ENCODE results near the gene HIPK2. TPM values are rescaled to one million over a fixed set of nuclear protein-coding genes. Genes with fewer than 3 reads are reported as not detected.
A peak's percentile ranks its signal among the peaks of the same experiment; 100 is the strongest.

HIPK2 gene
- total and polyA plus RNA-seq, 2 experiments from 2014 or later, result 7.3 to 16.9 TPM

DNA sequence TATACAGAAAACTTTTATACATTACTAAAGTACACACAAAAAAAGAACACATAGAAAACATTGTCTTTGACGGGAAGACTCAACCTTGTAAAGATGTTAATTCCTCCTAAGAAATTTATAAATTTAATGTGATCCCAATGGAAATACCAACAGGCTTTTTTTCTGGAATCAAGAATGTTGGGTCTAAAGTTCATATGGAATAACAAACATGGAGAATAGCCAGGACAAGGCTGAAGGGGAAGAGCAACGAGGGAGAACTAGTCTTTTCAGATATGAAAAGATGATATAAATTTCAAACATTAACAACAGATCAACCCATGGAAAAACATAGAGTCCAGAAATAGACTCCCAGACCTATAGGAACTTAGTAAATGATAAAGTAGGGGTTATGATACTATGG is 19.8 kb downstream of the HIPK2 start (continued):
- TF ChIP-seq, protein P1, sequence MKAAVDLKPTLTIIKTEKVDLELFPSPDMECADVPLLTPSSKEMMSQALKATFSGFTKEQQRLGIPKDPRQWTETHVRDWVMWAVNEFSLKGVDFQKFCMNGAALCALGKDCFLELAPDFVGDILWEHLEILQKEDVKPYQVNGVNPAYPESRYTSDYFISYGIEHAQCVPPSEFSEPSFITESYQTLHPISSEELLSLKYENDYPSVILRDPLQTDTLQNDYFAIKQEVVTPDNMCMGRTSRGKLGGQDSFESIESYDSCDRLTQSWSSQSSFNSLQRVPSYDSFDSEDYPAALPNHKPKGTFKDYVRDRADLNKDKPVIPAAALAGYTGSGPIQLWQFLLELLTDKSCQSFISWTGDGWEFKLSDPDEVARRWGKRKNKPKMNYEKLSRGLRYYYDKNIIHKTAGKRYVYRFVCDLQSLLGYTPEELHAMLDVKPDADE (IDR thresholded peaks at IDR 0.05), result no peak
- no peak for TF ChIP-seq NANOG (IDR thresholded peaks at IDR 0.05; ENCODE audit: borderline replicate concordance)
- TF ChIP-seq ZNF331 (CRISPR knock-in tag; IDR thresholded peaks at IDR 0.05; ENCODE audit: low read depth), result no peak
- TF ChIP-seq EZH2phosphoT487 (IDR thresholded peaks at IDR 0.05; ENCODE audit: unreplicated experiment), result no peak
- TF ChIP-seq ZNF114 (CRISPR knock-in tag; IDR thresholded peaks at IDR 0.05), result no peak
- TF ChIP-seq EZH2 (IDR thresholded peaks at IDR 0.05; ENCODE audit: low read depth, unreplicated experiment), result no peak
- TF ChIP-seq STAT1 (IDR thresholded peaks at IDR 0.05; ENCODE audit: unreplicated experiment), result no peak

DNA sequence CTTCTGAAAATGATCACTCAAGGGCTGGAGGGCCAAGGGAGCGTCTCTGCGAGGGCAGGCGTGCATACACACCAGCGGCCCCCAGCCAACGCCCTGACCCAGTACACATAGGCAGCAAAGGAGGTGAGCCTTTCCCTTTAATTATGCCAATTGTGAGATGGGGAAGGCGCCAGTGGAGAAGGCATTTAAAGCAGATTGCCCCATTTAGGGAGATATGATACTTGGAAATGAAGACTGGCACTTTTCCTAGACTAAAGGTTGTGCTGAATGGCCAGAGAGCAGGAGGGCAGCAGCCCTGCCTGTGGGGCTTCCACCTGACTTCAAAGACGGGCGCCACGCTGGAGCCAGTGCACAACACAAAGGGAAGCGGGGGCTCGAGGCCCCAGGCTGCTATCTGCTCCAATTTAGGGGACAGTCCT is 24.1 kb downstream of the HIPK2 start:
- peaks cover 2% of the 10 kb centered on the region for H3K27me3 Mint-ChIP-seq (ENCODE audit: insufficient read depth, low read depth, poor library complexity)
- TF ChIP-seq EZH2phosphoT487 (IDR thresholded peaks at IDR 0.05; ENCODE audit: unreplicated experiment), result no peak
- TF ChIP-seq JUNB (IDR thresholded peaks at IDR 0.05; ENCODE audit: unreplicated experiment), result no peak
- TF ChIP-seq, protein P2, sequence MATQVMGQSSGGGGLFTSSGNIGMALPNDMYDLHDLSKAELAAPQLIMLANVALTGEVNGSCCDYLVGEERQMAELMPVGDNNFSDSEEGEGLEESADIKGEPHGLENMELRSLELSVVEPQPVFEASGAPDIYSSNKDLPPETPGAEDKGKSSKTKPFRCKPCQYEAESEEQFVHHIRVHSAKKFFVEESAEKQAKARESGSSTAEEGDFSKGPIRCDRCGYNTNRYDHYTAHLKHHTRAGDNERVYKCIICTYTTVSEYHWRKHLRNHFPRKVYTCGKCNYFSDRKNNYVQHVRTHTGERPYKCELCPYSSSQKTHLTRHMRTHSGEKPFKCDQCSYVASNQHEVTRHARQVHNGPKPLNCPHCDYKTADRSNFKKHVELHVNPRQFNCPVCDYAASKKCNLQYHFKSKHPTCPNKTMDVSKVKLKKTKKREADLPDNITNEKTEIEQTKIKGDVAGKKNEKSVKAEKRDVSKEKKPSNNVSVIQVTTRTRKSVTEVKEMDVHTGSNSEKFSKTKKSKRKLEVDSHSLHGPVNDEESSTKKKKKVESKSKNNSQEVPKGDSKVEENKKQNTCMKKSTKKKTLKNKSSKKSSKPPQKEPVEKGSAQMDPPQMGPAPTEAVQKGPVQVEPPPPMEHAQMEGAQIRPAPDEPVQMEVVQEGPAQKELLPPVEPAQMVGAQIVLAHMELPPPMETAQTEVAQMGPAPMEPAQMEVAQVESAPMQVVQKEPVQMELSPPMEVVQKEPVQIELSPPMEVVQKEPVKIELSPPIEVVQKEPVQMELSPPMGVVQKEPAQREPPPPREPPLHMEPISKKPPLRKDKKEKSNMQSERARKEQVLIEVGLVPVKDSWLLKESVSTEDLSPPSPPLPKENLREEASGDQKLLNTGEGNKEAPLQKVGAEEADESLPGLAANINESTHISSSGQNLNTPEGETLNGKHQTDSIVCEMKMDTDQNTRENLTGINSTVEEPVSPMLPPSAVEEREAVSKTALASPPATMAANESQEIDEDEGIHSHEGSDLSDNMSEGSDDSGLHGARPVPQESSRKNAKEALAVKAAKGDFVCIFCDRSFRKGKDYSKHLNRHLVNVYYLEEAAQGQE (IDR thresholded peaks at IDR 0.05; ENCODE audit: unreplicated experiment), result no peak
- TF ChIP-seq, protein P3, sequence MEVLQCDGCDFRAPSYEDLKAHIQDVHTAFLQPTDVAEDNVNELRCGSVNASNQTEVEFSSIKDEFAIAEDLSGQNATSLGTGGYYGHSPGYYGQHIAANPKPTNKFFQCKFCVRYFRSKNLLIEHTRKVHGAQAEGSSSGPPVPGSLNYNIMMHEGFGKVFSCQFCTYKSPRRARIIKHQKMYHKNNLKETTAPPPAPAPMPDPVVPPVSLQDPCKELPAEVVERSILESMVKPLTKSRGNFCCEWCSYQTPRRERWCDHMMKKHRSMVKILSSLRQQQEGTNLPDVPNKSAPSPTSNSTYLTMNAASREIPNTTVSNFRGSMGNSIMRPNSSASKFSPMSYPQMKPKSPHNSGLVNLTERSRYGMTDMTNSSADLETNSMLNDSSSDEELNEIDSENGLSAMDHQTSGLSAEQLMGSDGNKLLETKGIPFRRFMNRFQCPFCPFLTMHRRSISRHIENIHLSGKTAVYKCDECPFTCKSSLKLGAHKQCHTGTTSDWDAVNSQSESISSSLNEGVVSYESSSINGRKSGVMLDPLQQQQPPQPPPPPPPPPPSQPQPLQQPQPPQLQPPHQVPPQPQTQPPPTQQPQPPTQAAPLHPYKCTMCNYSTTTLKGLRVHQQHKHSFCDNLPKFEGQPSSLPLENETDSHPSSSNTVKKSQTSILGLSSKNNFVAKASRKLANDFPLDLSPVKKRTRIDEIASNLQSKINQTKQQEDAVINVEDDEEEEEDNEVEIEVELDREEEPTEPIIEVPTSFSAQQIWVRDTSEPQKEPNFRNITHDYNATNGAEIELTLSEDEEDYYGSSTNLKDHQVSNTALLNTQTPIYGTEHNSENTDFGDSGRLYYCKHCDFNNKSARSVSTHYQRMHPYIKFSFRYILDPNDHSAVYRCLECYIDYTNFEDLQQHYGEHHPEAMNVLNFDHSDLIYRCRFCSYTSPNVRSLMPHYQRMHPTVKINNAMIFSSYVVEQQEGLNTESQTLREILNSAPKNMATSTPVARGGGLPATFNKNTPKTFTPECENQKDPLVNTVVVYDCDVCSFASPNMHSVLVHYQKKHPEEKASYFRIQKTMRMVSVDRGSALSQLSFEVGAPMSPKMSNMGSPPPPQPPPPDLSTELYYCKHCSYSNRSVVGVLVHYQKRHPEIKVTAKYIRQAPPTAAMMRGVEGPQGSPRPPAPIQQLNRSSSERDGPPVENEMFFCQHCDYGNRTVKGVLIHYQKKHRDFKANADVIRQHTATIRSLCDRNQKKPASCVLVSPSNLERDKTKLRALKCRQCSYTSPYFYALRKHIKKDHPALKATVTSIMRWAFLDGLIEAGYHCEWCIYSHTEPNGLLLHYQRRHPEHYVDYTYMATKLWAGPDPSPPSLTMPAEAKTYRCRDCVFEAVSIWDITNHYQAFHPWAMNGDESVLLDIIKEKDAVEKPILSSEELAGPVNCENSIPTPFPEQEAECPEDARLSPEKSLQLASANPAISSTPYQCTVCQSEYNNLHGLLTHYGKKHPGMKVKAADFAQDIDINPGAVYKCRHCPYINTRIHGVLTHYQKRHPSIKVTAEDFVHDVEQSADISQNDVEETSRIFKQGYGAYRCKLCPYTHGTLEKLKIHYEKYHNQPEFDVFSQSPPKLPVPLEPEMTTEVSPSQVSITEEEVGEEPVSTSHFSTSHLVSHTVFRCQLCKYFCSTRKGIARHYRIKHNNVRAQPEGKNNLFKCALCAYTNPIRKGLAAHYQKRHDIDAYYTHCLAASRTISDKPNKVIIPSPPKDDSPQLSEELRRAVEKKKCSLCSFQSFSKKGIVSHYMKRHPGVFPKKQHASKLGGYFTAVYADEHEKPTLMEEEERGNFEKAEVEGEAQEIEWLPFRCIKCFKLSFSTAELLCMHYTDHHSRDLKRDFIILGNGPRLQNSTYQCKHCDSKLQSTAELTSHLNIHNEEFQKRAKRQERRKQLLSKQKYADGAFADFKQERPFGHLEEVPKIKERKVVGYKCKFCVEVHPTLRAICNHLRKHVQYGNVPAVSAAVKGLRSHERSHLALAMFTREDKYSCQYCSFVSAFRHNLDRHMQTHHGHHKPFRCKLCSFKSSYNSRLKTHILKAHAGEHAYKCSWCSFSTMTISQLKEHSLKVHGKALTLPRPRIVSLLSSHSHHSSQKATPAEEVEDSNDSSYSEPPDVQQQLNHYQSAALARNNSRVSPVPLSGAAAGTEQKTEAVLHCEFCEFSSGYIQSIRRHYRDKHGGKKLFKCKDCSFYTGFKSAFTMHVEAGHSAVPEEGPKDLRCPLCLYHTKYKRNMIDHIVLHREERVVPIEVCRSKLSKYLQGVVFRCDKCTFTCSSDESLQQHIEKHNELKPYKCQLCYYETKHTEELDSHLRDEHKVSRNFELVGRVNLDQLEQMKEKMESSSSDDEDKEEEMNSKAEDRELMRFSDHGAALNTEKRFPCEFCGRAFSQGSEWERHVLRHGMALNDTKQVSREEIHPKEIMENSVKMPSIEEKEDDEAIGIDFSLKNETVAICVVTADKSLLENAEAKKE (CRISPR knock-in tag; IDR thresholded peaks at IDR 0.05), result no peak
- no peak for TF ChIP-seq ZNF114 (CRISPR knock-in tag; IDR thresholded peaks at IDR 0.05)
- H3K27me3 ChIP-seq (ENCODE audit: insufficient read depth), result no peaks in the 10 kb centered on the region
- ATAC-seq (peak; percentile 28; the same call in 2 of the 3 replicates), DNase-seq (ENCODE audit: low spot score) (no peak)
- no peak overlapping the region for H3K4me3 Mint-ChIP-seq
- no peak overlapping the region for H3K4me2 ChIP-seq
- H3K27ac Mint-ChIP-seq, result no peak overlapping the region
- peaks cover 24% of the 10 kb centered on the region for H3K79me2 ChIP-seq (replicated peaks; ENCODE audit: insufficient read depth)
- no peaks in the 10 kb centered on the region; the same call in 1 of the 2 replicates for H4K20me1 ChIP-seq (replicated peaks; ENCODE audit: insufficient read depth)
- no peak overlapping the region for H3K4me3 ChIP-seq
- H3K27ac ChIP-seq (ENCODE audit: low read depth), result no peak overlapping the region
- no peaks in the 10 kb centered on the region for H3F3A ChIP-seq (replicated peaks; ENCODE audit: low read depth)
- H3K9me3 Mint-ChIP-seq, result no peaks in the 10 kb centered on the region
- peaks cover 4% of the 10 kb centered on the region; the same call in 1 of the 2 replicates for H3K9me2 ChIP-seq (ENCODE audit: insufficient read depth)
- no peaks in the 10 kb centered on the region for H3K36me3 Mint-ChIP-seq (ENCODE audit: low read depth)
- peaks cover 5% of the 10 kb centered on the region for H3K4me1 Mint-ChIP-seq
- no peaks in the 10 kb centered on the region for H3K36me3 ChIP-seq (ENCODE audit: insufficient read depth)
- no peak overlapping the region for H2AFZ ChIP-seq
- H3K4me1 ChIP-seq (ENCODE audit: insufficient read depth), result peaks cover 2% of the 10 kb centered on the region; the same call in 1 of the 2 replicates

All from GM23338 (cell line).